ENCODE results near the gene KIR2DL4. TPM values are rescaled to one million over a fixed set of nuclear protein-coding genes. Genes with fewer than 3 reads are reported as not detected.
"Not testable (repeated sequence)": the region's sequence is repeated elsewhere in the genome, so short reads cannot be mapped to it uniquely, and the experiment has no call there.

Gene KIR2DL4
- total RNA-seq = 0.39 TPM

GRCh38 chr19:54803410-54803809, at the start of gene KIR2DL4:
KIR2DL4 (plus strand) TSS chr19:54803610; CDS start chr19:54803652, 42 bp downstream.
- DNase-seq (ENCODE audit: low spot score) = no peak

GRCh38 chr19:54756204-54757110, 47.0 kb upstream of the KIR2DL4 start:
- not testable (repeated sequence) for DNase-seq (ENCODE audit: low spot score)

GRCh38 chr19:54758577-54758976, 44.8 kb upstream of the KIR2DL4 start:
- not testable (repeated sequence) for DNase-seq (ENCODE audit: low spot score)

GRCh38 chr19:54764219-54764618, 39.2 kb upstream of the KIR2DL4 start:
- not testable (repeated sequence) for DNase-seq (ENCODE audit: low spot score)

GRCh38 chr19:54766464-54766863, 36.9 kb upstream of the KIR2DL4 start:
- not testable (repeated sequence) for DNase-seq (ENCODE audit: low spot score)

GRCh38 chr19:54769646-54770045, 33.8 kb upstream of the KIR2DL4 start, which contains the start of gene KIR2DL1:
KIR2DL1 (plus strand) TSS chr19:54769793; CDS start chr19:54769851, 58 bp downstream.
- not testable (repeated sequence) for DNase-seq (ENCODE audit: low spot score)

- not testable (repeated sequence) for DNase-seq (ENCODE audit: low spot score)
These were observed 32.9 kb upstream of the KIR2DL4 start for GRCh38 chr19:54770511-54770910.

- DNase-seq (ENCODE audit: low spot score) = not testable (repeated sequence)
These were observed 32.1 kb upstream of the KIR2DL4 start for GRCh38 chr19:54771018-54771960.

GRCh38 chr19:54772666-54773065, 30.7 kb upstream of the KIR2DL4 start:
- not testable (repeated sequence) for DNase-seq (ENCODE audit: low spot score)

- not testable (repeated sequence) for DNase-seq (ENCODE audit: low spot score)
These were observed 28.2 kb upstream of the KIR2DL4 start for GRCh38 chr19:54775095-54775815.

GRCh38 chr19:54775830-54776229, 27.6 kb upstream of the KIR2DL4 start:
- not testable (repeated sequence) for DNase-seq (ENCODE audit: low spot score)

GRCh38 chr19:54777851-54778250, 25.6 kb upstream of the KIR2DL4 start:
- not testable (repeated sequence) for DNase-seq (ENCODE audit: low spot score)

GRCh38 chr19:54778896-54779295, 24.5 kb upstream of the KIR2DL4 start:
- DNase-seq (ENCODE audit: low spot score) = not testable (repeated sequence)

- DNase-seq (ENCODE audit: low spot score) = not testable (repeated sequence)
These were observed 20.5 kb upstream of the KIR2DL4 start for GRCh38 chr19:54782916-54783315.

- not testable (repeated sequence) for DNase-seq (ENCODE audit: low spot score)
These were observed 17.2 kb upstream of the KIR2DL4 start for GRCh38 chr19:54786091-54786723.

- DNase-seq (ENCODE audit: low spot score) = not testable (repeated sequence)
These were observed 15.3 kb upstream of the KIR2DL4 start for GRCh38 chr19:54788154-54788553.

GRCh38 chr19:54790711-54791110, 12.7 kb upstream of the KIR2DL4 start:
- no peak for DNase-seq (ENCODE audit: low spot score)

GRCh38 chr19:54791476-54791875, 11.9 kb upstream of the KIR2DL4 start:
- no peak for DNase-seq (ENCODE audit: low spot score)

- no peak for DNase-seq (ENCODE audit: low spot score)
These were observed 10.6 kb upstream of the KIR2DL4 start for GRCh38 chr19:54792814-54793213.

GRCh38 chr19:54795758-54796157, 7.7 kb upstream of the KIR2DL4 start:
- no peak for DNase-seq (ENCODE audit: low spot score)

GRCh38 chr19:54804101-54804500, 691 bp downstream of the KIR2DL4 start:
- no peak for DNase-seq (ENCODE audit: low spot score)

Data from ureter (tissue), 1 donor.